Fibroblast of lung (primary cell): ENCODE data around the gene EMX2.

Experiments used
- EZH2 ChIP-seq: IDR thresholded peaks from 2 replicates; pipeline ENCODE4 v1.5.1; 2012; ENCODE audit warnings: low read length, control low read depth, mild to moderate bottlenecking; ENCODE audit errors: missing control alignments
- TF ChIP-seq, protein P1 (sequence below), 2 donors: IDR thresholded peaks in 1 of 2; conservative IDR thresholded peaks in 1 of 2; 1 replicate in 1 of 2; 2 replicates in 1 of 2; pipeline ENCODE4 v1.5.1; 2011 to 2012; ENCODE audit warnings: low read length in 2 of 2, control low read depth in 1 of 2, inconsistent platforms in 1 of 2, low read depth in 1 of 2, mild to moderate bottlenecking in 1 of 2

DNA sequence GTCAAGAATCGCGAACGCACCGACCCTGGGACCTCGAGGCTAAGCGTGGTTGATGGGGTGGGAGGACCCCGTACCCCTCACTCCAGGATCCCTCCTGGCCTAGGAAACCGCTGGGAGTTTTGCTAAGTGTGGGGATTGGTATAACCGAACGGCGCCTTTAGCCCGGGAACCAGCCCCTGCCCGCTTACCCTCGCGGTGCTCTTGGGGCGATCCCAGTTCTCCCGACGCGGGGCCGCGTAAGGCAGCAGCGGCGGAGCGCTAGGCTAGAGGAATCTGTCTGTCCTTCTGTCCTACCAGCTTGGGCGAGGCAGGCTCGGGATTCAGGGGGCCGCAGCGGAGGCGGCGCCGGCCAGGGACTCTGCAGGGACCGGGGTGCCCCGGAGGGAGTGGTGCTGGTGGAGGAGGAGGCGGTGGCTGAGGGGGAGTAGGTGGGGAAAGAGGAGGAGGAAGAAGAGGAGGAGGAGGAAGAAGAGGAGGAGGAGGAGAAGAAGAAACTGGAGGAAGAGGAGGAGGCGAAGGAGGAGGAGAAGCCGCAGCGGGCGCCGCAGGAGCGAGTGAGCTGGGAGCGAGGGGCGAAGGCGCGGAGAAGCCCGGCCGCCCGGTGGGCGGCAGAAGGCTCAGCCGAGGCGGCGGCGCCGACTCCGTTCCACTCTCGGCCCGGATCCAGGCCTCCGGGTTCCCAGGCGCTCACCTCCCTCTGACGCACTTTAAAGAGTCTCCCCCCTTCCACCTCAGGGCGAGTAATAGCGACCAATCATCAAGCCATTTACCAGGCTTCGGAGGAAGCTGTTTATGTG lies 439 bp upstream of the EMX2 start:
- TF ChIP-seq, protein P1, sequence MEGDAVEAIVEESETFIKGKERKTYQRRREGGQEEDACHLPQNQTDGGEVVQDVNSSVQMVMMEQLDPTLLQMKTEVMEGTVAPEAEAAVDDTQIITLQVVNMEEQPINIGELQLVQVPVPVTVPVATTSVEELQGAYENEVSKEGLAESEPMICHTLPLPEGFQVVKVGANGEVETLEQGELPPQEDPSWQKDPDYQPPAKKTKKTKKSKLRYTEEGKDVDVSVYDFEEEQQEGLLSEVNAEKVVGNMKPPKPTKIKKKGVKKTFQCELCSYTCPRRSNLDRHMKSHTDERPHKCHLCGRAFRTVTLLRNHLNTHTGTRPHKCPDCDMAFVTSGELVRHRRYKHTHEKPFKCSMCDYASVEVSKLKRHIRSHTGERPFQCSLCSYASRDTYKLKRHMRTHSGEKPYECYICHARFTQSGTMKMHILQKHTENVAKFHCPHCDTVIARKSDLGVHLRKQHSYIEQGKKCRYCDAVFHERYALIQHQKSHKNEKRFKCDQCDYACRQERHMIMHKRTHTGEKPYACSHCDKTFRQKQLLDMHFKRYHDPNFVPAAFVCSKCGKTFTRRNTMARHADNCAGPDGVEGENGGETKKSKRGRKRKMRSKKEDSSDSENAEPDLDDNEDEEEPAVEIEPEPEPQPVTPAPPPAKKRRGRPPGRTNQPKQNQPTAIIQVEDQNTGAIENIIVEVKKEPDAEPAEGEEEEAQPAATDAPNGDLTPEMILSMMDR (conservative IDR thresholded peaks at IDR 0.05 in 1 of 2, IDR thresholded peaks at IDR 0.05 in 1 of 2; ENCODE audit: low read depth in 1 of 2, low read length in 2 of 2) = no peak
- TF ChIP-seq EZH2 = peak; percentile 87
